ENCODE data around the gene ASXL2.

DNA sequence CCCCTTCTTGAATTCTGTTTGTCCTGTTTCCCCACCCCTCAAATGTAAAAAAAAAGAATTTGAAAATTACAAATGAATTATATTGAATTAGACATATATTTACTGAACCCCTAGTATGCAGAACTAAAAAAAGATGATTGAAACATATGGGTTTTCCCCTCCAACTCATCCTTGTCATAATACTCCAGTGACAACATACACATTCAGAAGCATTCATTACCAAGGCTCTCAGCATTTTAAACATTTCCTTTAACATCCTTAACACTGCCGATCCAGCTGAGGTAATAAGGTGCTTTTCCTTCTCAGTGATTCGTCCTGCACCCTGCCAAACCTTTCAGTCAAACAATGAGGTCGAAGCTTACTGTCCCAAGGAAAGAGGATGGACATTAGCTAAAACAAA is 151.8 kb downstream of the ASXL2 start:
- no peak for TF ChIP-seq YY1 (IDR thresholded peaks at IDR 0.05; ENCODE audit: low read depth)
- no peak for TF ChIP-seq RAD21 (IDR thresholded peaks at IDR 0.05; ENCODE audit: low read depth)
- no peak for TF ChIP-seq EP300 (IDR thresholded peaks at IDR 0.05; ENCODE audit: borderline replicate concordance)
- no peak for TF ChIP-seq EGR1 (IDR thresholded peaks at IDR 0.05)
- TF ChIP-seq, protein P1, sequence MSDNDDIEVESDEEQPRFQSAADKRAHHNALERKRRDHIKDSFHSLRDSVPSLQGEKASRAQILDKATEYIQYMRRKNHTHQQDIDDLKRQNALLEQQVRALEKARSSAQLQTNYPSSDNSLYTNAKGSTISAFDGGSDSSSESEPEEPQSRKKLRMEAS (IDR thresholded peaks at IDR 0.05), result no peak
- TF ChIP-seq, protein P2, sequence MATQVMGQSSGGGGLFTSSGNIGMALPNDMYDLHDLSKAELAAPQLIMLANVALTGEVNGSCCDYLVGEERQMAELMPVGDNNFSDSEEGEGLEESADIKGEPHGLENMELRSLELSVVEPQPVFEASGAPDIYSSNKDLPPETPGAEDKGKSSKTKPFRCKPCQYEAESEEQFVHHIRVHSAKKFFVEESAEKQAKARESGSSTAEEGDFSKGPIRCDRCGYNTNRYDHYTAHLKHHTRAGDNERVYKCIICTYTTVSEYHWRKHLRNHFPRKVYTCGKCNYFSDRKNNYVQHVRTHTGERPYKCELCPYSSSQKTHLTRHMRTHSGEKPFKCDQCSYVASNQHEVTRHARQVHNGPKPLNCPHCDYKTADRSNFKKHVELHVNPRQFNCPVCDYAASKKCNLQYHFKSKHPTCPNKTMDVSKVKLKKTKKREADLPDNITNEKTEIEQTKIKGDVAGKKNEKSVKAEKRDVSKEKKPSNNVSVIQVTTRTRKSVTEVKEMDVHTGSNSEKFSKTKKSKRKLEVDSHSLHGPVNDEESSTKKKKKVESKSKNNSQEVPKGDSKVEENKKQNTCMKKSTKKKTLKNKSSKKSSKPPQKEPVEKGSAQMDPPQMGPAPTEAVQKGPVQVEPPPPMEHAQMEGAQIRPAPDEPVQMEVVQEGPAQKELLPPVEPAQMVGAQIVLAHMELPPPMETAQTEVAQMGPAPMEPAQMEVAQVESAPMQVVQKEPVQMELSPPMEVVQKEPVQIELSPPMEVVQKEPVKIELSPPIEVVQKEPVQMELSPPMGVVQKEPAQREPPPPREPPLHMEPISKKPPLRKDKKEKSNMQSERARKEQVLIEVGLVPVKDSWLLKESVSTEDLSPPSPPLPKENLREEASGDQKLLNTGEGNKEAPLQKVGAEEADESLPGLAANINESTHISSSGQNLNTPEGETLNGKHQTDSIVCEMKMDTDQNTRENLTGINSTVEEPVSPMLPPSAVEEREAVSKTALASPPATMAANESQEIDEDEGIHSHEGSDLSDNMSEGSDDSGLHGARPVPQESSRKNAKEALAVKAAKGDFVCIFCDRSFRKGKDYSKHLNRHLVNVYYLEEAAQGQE (IDR thresholded peaks at IDR 0.05; ENCODE audit: low read depth), result no peak
- no peak for TF ChIP-seq NFIC (IDR thresholded peaks at IDR 0.05)
- TF ChIP-seq, protein P3, sequence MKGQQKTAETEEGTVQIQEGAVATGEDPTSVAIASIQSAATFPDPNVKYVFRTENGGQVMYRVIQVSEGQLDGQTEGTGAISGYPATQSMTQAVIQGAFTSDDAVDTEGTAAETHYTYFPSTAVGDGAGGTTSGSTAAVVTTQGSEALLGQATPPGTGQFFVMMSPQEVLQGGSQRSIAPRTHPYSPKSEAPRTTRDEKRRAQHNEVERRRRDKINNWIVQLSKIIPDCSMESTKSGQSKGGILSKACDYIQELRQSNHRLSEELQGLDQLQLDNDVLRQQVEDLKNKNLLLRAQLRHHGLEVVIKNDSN (IDR thresholded peaks at IDR 0.05), result no peak
- TF ChIP-seq CREB1 (IDR thresholded peaks at IDR 0.05; ENCODE audit: low read depth), result no peak
- TF ChIP-seq FOXM1 (IDR thresholded peaks at IDR 0.05; ENCODE audit: borderline replicate concordance, low read depth), result no peak
